GM19324 (cell line): ENCODE data around the gene AS3MT.
"Not testable (repeated sequence)": the region's sequence is repeated elsewhere in the genome, so short reads cannot be mapped to it uniquely, and the experiment has no call there.

ENCODE experiments used
- ATAC-seq: cut with Tn5 transposase; IDR thresholded peaks from one replicate; pipeline ENCODE4 v1.9.1; 2021; ENCODE audit warnings: mild to moderate bottlenecking, moderate library complexity; ENCODE audit not compliant: unreplicated experiment, low FRiP score

Gene AS3MT

DNA sequence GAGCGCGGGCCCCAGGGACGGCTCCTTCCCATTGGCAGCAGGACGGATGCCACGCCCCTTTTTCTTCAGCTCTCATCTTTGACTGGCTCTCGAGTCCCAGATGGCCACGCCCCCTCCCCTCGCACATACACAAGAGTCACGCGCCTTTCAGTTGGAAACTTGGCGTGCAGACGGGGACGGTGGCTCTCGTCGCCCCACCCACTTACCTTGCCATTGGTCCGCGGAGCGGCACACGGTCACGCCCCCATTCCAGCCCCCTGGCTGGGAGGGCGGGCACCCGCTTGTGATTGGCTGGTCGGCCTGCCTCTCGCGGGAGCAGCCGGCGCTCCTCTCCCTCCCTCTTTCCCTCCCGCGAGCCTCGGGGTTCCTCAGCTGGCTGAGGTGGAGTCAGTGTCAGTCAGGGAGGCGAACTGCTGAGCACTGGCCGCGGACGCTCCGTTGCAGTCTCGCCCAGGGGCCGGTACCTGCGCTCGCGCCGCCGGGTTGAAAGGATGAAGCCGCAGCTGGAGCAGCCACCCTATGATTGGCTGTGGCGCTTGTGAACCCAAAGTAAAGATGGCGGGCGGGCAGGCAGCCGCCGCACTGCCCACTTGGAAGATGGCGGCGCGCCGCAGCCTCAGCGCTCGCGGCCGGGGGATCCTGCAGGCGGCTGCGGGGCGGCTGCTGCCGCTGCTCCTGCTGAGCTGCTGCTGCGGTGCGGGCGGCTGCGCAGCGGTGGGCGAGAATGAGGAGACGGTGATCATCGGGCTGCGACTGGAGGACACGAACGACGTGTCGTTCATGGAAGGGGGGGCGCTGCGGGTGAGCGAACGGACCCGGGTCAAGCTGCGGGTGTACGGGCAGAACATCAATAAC lies 48.9 kb downstream of the AS3MT start, which contains the start of gene CNNM2:
Gene CNNM2 (plus strand): TSS at position 333 of the 855 bp plus-strand sequence. CDS start 187 bp downstream, at position 520.
- peak; percentile 93 for ATAC-seq

DNA sequence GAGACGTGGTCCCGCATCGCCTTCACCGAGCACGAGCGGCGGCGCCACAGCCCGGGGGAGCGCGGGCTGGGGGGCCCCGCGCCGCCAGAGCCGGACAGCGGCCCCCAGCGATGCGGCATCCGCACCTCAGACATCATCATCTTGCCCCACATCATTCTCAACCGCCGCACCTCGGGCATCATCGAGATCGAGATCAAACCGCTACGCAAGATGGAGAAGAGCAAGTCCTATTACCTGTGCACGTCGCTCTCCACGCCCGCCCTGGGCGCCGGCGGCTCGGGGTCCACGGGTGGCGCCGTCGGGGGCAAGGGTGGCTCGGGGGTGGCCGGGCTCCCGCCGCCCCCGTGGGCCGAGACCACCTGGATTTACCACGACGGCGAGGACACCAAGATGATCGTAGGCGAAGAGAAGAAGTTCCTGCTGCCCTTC lies 49.6 kb downstream of the AS3MT start:
- ATAC-seq: no peak

DNA sequence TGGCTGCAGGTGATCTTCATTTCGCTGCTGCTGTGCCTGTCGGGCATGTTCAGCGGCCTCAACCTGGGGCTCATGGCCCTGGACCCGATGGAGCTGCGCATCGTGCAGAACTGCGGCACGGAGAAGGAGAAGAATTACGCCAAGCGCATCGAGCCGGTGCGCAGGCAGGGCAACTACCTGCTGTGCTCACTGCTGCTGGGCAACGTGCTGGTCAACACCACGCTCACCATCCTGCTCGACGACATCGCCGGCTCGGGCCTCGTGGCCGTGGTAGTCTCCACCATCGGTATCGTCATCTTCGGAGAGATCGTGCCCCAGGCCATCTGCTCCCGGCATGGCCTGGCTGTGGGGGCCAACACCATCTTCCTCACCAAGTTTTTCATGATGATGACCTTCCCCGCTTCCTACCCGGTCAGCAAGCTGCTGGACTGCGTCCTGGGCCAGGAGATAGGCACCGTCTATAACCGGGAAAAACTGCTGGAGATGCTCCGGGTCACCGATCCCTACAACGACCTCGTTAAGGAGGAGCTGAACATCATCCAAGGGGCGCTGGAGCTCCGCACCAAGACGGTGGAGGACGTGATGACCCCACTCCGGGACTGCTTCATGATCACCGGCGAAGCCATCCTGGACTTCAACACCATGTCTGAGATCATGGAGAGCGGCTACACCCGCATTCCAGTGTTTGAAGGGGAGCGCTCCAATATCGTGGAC lies 50.1 kb downstream of the AS3MT start:
- no peak for ATAC-seq

DNA sequence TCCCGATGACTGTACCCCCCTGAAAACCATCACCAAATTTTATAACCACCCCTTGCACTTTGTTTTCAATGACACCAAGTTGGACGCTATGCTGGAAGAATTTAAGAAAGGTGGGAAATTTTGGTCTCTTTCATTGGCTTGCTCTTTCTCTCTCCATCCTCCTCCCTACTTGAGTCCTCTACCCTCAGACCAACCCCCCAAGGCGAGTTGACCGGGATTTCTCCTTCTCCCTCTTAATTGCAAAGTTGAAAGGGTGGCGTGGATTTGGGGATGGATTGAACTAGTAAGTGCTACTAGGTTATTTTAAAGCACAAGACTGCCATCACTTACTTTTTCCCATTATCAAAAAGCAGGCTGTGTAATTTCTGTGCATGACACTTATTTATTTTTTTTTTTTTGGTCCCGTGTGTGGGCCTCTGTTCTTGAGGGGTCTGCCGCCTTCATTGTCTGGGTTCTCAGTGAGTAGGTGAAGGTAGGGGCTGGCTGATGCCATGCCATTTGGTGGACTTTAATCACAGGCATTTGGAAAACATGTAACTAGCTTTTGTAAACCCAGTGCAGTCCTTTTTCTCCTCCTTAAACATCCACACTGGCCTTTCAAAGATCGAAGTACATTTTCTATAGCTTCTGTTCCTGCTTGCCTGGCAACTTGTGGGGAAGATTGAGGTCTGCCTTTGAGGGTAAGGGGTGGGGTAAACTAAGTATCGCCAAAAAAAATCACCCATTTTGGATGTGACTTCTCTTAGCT lies 50.9 kb downstream of the AS3MT start:
- no peak for ATAC-seq

DNA sequence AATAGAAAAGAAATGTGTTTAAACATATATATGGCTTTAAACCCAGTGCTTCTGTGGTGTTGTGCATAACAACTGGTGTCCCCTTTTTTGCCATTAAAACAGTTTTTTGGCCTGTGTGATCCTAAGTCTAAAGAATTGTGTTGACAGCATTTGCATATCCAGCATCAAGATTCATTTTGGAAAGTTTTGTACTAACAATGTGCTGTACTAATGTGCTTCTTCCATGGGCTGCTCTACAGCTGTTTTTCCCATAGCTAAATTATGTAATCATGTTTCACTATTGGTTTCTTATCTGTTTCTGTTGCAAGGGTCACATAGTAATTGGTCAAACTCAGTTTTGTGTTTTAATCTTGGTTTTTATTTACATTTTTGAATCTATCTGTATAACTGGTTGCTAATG lies 54.3 kb downstream of the AS3MT start:
- no peak for ATAC-seq

DNA sequence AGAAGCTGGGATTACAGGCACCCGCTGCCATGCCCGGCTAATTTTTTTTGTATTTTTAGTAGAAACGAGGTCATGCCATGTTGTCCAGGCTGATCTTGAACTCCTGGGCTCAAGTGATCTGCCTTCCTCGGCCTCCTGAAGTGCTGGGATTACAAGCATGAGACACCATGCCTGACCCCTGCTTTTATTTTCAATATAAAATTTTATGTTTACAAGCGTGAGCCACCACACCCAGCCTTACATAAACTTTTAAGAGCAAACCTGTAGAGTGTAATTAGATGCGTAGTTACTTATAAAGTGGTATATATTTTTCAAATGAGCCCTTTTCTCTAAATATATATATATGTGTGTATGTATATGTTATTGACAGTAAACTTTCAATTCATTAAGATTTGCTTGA lies 57.6 kb downstream of the AS3MT start:
- no peak for ATAC-seq

DNA sequence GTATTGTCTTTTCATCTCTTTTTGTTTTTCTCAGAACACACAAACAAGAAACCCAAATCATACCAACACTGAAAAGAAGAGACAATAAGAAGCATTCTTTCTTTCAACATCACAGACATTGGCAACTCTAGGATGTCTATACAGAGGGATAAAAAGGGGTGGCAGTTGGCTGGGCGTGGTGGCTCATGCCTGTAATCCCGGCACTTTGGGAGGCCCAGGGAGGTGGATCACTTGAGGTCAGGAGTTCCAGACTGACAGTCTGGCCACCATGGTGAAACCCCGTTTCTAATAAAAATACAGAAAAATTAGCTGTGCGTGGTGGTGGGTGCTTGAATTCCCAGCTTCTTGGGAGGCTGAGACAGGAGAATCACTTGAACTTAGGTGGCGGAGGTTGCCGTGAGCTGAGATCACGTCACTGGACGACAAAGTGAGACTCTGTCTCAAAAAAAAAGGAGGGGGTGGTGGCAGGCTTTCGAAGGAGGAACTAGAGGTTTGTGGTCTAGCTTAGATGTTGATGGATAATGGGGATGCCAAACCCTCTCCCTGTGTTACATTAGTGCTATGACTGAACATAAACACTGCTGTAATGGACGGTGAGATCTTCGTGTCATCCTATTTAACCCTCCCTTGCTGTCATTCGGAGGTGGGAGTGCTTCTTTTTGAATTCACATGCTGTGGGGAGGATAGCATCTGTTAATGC lies 58.2 kb downstream of the AS3MT start:
- ATAC-seq: no peak

DNA sequence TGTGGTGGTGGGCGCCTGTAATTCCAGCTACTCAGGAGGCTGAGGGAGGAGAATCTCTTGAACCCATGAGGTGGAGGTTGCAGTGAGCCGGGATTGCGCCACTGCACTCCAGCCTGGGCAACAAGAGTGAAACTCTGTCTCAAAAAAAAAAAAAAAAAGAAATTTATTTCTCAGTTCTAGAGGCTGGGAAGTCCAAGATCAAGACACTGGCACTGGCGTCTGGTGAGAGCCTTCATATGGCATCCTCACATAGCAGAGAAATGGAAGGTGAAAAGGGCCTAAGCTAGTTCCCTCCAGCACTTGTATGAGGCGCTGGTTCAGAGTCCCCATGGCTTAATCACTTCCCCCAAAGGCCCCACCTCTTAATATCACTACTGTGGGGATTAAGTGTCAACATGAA lies 59.2 kb downstream of the AS3MT start:
- ATAC-seq: not testable (repeated sequence)

DNA sequence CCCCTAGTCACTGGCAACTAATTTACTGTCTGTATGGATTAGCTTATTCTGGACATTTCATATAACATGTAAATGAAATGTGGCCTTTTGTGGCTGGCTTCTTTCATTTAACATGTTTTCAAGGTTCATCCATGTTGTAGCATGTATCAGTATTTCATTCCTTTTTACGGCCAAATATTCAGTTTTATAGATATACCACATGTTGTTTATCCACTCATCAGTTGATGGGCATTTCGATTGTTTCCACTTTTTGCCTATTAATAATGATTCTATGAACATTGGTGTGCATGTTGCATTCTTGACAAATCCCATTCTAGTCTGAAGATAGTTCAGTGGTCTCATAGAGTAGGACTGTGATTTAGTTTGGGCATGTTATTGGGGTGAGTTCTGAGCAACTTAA lies 61.5 kb downstream of the AS3MT start:
- no peak for ATAC-seq

DNA sequence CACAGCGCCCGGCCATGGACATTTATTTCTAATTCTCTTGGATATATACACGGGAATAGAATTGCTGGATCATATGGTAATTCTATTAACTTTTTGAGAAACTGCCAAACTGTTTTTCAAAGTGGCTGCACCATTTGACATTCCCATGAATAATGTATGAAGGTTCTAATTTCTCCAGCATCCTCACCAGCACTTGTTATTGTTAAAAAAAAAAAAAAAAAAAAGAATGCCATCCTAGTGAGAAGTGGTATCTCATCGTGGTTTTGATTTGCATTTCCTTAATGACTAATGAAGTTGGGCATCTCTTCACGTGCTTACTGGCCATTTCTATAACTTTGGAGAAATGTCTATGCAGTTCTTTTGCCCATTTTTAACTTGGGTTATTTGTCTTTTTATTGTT lies 62.4 kb downstream of the AS3MT start:
- no peak for ATAC-seq

DNA sequence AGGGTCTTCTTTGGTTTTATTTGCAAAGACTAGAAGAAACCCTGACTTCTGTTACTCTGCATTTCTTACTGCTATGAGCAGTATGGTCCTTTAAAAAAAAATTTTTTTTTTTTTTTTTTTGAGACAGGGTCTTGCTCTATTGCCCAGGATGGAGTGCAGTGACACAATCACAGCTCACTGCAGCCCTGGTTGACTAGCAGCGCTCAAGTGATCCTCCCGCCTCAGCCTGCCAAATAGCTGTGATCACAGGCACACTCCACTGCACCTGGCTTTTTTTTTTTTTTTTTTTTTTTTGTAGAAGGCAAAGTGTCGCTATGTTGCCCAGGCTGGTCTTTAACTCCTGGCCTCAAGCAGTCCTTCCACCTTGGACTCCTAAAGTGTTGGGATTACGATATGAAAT lies 66.2 kb downstream of the AS3MT start:
- no peak for ATAC-seq

DNA sequence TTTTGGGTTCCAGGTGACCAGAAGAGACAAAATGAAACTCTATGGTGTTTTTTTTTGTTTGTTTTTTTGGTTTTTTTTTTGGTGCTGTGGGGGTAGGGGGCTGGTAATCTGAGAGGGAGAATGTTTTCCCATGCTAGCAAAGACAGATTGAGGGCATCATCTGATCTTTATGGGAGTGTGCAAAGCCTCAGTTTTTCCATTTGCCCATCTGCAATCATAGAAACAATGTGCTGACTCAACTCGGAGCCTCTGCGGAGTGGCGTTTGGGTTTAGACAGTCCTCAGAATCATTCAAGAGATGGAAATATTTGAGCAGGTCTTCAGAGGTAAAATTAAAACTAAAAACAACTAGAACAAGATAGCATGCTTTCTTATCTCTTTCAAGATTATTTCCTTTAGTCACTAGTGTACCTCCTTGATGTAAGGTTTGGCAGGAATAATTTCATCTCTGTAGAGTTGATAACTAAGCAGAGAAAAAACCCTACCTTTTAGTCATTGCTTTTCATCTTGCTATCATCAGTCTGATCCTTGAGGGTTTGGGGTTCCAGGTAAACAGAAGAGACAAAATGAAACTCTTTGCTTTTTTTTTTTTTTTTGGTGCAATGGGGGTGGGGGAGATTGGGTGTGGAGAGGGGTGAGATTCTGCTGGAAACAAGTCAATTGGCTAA lies 66.8 kb downstream of the AS3MT start:
- ATAC-seq: no peak

DNA sequence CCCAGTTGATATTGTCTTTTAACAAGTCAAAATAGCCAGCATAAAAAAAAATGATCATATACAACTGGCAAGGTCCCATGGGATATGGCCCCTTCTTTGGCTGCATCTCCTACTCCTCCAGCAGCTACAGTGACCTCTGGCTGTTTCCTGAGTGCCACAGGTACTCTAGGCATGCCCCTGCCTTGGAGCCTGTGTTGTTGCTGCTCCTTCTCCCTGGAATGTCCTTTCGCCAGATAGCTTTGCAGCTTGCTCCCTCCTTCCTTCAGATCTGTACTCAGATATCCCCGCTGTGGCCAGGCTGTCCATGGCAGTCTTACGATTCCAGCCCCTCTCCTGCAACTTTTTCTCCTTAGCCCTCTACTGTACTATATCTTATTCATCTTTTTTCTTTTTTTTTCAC lies 72.1 kb downstream of the AS3MT start:
- ATAC-seq: no peak

DNA sequence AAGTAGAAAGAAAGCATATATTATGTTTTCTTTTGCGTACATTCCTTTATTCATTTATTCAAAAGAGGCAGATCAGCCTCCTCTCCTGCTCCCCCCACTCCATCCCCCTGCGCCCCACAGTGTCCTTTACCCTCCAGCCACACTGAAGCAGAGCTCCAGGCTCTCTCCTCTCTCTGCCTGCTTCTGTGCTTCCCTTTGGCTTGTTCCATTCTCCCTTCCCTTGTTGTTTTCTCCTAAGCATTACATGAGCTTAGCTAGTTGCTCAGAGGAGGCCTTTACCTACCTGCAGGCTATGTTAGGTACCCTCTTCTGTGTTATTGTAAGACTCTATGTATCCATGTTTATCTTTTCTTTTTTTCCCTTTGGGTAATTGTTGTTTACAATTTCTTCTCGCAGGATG lies 76.2 kb downstream of the AS3MT start:
- ATAC-seq: no peak

DNA sequence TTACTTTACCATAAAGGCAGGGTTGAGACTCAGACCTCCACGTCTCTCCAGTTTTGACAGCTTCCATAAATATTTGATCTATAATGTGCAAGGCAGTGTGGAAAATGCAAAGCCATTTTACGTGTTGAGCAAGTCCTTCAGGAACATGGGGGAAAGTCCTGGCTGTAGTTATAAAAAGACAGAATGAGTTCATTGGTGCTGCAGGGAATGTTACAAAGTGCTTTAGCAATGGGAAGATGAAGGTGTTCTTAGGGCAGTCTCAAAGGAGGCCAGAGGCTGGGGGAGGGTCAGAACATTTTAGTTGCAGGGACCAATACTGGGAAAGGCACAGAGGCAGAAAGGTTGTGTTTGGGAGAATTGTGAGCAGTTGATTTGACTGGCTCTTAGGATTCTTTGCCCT lies 76.7 kb downstream of the AS3MT start:
- ATAC-seq: no peak

DNA sequence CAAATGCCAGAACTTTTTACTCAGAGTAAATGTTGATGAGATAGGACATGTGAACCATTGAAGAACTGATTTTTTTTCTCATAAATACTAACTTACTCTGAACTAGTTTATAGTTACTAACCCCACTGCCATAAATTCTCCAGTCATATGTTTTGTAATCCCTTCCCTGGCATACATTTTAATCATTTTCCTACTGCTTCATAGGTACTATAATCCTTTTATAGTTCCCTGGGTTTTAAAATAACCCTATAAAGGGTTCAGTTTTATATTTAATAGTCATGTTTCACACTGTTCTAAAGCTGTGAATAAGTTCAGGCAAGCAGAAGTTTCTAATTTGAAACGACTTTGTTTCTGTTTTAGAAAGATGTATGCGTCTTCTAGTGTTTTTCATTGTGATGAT lies 77.7 kb downstream of the AS3MT start:
- ATAC-seq: no peak

DNA sequence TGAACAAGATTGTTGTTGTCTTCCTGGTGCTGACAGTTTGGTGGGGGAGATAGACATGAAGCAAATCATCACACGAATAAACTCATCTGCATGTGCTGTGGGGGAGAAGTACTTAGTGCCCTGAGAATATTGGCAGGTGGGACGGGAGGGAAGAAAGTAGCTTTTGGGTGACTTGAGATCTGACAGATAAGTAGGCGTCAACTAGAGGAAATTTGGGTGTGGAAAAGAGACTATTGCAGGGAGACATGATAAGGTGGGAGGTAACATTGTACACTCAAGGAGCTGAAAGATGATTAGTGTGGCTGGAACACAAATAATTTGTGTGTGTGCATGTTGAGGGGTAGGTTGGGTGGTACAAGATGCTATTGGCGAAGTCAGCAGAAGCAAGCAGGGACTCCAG lies 78.9 kb downstream of the AS3MT start:
- no peak for ATAC-seq

DNA sequence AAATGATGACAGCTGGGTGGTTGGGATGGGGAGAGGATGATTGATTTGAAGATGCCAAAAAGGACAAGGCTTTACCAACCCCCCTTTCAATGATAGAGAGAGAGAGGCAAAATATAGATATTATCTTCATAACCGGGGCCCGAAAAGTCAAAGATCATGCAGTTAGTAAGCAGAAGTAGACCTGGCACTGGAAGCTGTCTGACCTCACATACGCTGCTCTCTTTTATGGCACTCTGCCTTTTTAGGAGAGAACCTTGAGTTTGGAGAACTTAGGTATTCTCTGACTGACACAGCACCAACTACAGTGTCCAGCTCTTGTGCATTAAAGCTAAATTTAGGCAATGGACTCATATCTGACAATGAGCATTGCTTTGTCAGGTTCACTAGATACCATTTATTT lies 79.5 kb downstream of the AS3MT start:
- no peak for ATAC-seq

DNA sequence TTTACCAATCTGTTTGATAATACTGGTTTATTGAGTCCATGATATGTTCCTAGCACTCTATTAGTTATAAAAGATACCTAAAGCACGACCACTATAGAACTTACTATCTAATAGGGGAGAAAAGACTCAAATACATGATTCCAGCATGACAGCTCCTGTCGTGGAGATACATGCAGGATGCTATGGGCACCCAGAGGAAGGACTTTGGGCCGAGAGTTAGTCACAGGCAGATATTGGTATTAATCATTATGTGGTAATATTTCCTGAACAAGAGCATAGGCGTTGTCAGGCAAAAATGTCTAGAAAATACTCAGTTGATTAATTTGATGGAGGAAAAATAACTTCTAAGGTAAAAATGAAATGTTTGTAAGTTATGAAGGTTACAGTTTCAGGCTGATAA lies 80.6 kb downstream of the AS3MT start:
- ATAC-seq: no peak

DNA sequence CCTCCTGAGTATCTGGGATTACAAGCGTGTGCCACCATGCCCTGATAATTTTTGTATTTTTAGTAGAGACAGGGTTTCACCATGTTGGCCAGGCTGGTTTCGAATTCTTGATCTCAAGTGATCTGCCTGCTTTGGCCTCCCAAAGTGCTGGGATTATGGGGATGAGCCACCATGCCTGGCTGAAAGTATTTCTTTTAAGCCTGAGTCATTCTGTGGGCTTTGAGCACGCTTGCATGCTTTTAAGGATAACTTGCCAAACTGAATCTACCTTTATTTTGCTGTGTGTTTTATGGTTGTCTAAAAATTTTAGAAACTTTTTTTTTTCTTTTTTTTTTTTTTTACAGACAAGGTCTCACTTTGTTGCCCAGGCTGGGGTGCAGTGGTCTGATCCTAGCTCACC lies 82.0 kb downstream of the AS3MT start:
- ATAC-seq: no peak
